Hematopoietic multipotent progenitor cell treated with erythropoietin and hydrocortisone succinate and interleukin-3 and kit ligand, for 15 days (in vitro differentiated cells): ENCODE data around the gene KCNQ2.

Experiments
- DNase-seq: peaks from one replicate; pipeline ENCODE4 v3.0.0-alpha.2; 2015; ENCODE audit warnings: low spot score

The KCNQ2 gene

DNA sequence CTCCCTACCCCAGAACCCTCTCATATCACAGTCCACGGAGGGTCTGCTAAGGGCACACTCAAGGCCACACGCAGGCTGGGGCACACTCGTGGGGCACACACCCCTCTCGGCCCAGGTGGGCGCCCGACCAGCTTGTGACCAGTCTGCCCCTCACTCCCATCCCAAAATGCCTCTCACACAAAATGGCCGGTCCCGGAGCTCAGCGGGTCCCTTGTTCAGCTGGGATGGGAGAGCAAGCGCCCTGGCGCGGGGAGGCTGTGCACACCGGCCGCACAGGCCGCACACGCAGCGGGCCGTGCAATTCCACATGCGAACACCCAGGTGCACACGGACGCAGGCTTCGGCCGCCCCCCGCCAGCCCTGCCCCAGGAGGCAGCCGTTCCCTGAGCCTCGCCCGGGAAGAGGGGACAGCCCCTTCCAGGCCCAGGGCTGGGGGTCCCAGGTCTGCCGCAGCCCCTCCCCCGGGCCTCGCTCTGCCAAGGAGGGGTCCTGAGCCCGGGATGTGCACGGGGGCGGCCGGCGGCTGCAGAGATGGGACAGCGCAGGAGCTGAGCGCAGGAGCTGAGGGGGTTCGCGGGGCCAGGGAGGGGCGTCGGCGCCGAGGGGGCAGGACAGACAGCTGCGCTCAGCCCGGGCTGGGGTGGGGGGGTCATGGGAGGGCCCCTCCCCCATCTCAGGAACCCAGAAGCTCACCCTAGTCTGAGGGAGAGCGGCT, 1.3 kb downstream of the KCNQ2 start:
- DNase-seq, result no peak

DNA sequence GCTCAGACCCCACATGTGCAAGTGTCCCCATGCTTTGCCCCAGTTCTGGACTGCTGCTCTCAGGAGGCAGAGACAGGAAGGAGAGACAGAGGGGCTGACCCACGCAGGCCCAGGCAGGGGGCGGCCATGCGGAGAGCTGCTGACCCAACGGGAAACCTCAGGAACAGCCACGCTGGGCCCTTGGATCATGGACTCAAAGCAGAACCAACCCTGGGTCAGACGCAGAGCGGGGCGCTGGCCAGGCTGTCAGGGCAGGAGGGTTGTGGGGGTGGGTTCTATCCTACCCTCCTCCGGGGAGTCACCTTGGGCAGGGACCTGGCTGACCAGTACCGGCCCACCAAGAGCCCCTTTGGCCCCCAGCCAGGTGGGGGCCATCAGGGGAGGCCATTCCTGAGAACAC, 2.0 kb downstream of the KCNQ2 start:
- DNase-seq, result no peak

DNA sequence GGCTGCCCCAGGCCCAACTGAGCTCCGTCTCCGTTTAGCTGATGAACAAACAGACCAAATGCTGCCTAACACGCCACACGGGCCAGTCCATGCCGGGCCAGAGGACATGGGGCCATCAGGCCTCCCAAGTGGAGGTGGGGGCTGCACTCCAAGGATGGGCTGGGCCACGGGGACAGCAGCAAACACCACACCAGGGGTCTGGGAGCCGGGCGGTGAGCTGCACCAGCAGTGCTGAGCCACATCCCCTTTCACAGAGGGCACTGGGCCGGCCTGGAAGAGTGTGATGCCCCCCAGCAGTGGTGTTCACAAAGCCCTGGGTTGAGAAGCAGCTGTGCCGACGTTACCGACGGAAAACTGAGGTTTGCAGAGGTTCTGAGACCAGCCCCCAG, 2.7 kb downstream of the KCNQ2 start:
- DNase-seq, result no peak

DNA sequence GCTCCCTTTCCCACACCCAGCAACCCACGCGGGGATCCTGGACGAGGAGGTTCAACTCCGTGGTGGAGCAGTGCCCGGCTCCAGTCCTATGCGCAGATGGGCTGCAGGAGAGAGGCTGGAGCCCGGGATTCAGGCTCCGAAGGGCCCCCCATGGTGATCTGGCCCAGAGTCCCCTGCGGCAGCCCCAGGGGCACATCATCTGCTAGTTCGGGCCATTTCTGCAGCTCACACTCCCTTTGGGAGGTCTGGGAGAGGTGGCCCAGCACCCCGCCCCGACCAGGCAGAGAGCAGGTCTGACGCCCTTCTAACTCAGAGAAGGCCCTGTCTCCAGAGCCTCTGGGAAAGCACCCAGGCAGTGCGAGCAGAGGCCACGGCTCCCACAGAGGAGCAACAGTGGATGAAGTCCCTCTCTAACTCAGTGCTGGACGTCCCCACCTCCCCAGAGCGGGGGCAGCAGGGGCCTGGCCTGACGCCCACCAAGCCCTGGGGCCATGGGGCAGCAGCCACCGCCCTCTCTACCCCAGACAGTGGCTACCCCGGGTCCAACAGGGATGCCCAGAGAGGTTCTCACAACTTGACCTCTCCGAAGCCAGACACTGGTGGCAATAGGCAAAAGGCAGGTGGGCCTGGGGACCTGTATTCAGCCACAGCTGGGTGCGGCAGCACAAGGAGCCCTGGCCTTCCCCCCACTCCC, 3.3 kb downstream of the KCNQ2 start:
- no peak for DNase-seq

DNA sequence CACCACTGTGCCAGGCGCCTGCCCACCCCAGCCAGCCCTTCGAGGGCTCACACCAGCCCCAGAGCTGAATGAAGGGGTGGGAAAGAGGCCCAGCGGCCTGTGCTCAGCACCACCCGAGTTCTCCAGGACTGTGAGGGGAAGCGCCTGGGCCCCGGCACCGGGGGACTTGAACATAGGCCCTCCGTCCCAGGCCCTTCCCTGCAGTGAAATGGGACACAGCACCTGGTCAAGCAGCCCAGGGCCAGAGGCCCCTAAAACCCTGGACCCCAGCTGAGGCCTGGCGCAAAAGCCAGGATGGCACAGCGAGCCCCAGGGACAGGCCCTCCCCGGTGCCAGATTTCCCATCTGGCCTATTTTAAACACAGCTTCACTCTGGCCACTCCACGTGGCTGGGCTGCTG, 4.0 kb downstream of the KCNQ2 start:
- DNase-seq, result no peak

DNA sequence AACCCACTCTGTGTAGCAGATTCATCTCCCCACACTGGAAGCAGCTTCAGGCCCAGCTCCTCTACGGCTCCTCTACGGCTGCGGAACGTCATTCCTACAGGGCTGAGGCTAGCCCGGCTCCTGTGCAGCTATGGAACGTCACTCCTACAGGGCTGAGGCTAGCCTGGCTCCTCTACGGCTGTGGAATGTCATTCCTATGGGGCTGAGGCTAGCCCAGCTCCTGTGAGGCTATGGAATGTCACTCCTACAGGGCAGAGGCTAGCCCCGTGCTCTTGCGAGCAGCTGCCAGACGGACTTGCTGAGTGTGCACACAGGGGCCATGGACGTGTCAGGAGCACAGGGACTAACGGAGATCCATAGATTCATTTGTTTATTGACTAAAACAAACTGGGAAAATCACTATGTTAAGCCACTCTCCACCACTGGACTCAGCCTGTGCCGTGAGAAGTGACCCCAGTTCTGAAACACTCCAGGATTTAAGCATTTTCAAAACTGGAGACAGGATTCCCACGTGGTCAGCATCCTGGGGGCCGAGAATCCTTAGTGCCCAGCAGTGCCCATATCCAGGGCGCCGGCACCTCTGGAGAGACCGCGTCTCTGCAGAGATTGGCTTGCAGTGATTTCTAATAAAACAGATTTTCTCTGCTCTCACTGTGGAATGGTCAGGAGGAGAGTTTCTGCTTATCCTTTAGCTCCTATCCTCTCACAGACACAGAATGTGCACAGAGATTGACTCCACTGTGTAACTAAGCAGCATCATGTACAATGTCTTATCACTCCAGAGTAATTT, 5.0 kb downstream of the KCNQ2 start:
- DNase-seq, result no peak

DNA sequence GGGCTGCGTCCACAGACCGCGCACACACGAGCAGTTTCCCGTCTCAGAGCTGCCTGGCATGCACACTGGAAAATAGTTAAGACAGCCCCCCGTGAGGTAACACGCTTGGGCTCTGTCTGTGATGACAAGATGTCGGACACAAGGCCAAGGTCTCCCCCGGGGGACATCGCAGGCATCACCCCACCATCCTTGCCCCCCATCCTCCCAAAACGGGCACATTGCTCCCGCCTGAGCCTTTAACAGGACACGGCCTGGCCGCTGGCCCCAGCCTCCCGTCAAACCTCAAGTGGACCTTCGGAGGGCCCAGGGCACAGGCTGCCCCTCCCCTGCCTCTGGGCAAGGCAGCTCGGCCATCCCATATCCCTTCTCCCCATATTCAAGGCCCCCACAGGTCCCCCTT, 5.6 kb downstream of the KCNQ2 start:
- no peak for DNase-seq

DNA sequence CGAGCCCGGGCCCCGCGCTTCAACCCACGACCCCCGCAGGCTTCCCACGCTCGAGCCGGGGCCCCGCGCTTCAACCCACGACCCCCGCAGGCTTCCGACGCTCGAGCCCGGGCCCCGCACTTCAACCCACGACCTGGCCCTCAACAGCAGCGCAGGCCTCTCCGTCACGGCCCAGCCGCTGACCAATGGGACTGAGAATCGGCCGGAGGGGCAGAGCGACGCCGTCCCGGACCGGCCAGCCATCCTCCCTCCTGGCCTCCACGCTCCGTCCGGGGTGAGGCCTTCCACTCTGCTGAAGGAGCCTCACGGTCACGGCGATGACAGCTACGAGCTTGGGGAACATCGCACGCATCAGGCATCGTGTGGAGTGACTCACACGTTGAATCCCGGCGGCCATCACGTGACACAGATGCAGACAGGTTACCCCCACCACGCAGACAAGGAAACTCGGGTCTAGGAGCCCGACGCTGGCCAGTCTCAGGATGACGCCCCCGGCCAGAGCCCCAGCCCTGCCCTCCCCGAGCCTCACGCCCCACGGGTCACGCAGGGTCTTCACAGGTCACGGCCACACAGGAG, 6.1 kb downstream of the KCNQ2 start:
- no peak for DNase-seq

DNA sequence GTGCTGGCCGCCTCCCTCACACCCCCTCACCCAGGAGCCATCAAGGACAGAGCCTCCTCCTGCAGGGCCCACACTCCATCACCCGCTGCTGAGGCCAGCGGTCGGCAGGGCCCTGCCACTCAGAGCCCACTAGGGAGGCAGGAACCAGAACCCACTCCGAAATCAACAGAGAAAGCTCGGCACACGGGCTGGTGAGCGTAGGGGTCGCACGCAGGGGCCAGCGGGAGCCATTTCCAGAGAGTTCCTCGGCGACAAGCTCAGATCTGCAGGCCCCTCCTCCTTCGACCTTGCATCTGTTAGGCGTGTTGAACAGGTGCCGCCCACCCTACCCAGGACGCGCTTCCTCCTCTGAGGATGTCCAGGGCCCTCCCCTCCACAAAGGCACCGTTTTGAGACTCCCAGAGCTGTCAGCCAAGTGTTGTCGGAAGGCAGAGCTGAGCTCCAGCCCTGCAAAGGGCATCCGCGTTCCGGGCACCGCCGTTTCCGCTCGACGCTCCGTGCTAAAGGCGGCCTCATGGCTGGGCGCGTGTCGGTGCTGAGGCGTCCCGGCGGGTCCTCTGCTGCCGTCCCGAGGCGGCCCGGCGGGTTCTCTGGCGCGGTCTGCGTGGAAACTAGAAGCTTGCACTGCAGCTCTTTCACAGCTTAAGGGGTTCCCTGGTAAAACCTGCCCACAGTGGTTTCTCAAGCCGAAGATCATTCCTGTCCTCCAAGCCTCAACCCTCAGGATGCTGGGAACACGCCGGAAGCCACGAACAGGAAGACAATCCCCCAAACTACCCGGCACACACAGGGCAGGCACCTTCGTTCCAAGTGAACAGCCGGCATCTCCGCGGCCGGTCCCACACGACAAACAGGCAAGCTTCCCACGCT, 6.8 kb downstream of the KCNQ2 start:
- no peak for DNase-seq

DNA sequence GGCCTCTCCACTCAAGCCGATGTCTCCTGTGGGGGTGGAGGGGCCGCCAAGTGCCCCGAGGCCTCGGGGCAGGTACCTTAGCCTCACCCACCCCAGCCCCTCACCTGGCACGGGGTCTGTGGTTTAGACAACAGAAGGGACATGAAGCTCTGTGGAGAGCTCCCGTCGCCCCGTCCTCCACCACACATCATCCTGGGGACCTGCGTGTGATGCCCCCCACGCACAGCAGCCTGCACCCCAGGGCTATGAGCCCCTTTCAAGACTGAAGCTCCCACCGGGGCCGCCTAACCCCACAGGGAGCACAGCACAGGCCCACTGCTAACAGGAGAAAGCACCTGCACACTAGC, 8.2 kb downstream of the KCNQ2 start:
- no peak for DNase-seq

DNA sequence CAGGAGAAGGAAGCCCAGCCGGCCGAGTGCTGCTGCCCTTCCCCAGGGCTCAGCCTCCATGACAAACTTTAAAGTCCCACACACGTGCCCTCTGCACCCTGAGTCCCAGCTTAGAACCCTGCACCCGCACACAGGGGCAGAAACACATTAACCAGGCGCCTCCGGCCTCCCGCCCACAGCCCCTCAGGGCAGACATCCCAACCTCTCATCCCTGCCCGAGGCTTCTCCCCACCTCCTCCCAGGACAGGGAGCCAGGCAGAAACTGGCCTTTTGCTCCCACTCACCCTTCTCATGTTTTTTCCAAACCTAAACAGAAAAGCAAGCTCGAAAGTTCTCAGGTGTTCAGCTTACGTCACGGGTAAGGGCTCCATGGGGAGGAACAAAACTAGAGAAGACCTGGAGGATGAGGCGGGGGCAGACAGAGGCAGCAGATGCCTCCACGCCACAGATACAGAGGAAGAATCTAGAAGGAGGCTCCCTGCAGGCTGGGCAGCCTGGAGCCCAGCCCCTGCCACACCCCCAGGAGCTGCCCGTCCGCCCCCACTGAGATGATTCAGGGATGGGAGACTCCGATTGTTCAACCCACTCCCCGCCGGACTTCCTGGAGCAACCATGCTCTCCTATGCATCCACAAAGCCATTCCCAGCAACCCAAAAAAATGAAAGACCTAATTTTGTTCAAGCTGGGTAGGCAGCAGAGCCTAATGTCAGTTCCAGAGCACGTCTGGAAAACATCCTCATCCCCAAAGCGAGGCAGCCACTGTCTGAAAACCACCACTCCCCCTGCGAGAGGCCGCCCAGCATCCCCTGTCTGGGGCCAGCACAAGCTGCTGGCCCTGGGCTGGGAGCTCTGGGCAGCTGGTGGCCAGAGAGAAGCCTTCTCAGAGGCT, 8.8 kb downstream of the KCNQ2 start:
- DNase-seq, result no peak

DNA sequence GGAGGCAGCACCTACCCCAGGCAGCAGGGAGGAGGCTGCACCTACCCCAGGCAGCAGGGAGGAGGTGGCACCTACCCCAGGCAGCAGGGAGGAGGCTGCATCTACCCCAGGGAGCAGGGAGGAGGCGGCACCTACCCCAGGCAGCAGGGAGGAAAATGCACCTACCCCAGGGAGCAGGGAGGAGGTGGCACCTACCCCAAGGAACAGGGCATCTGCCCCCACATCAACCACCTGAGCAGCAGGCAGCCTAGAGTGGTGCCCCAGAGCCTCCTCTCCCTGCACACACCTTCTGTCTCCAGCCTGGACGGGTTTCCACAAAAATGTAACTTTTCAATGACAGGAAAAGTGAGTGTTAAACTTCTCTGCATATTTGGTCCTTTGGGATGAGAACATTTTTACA, 10.2 kb downstream of the KCNQ2 start:
- no peak for DNase-seq

DNA sequence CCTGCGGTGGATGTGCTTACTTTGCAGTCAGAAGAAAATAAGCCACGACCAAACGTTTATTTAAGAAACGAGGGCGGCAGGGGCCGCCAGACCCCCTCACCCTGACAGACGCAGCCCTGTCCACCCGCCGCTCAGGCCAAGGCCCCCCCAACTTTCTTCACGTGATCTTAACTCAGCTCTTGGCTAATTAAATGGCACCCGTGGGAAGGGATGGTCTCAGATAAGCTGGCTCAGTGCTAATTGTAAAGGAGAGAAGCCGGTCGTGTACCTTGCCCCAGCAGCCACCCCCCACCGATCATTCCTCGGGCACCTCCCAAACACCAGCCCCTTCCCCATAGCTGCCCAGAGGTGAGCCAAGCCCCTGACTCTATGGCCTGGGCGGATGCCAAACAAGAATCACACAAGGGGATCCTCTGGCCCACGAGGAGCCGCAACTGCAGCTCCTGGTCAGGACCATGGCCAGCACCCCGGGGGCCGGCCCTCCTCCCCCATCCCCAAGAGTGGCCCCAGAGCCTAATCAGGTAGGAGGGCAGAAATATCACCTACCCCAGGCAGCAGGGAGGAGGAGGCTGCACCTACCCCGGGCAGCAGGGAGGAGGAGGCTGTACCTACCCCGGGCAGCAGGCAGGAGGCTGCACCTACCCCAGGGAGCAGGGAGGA, 11.2 kb downstream of the KCNQ2 start:
- no peak for DNase-seq

DNA sequence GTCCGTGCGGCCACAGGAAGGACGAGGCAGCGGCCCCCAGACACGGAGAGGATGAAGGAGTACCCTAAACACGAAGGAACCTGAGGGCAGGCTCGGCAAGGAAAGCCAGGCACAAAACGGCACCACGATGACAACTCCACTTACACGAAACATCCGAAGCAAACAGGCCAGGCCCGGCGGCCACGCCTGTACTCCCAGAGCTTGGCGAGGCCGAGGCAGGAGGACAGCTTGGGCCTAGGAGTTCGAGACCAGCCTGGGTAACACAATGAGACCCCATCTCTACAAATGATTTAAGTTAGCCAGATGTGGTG, 13.4 kb downstream of the KCNQ2 start:
- no peak for DNase-seq

DNA sequence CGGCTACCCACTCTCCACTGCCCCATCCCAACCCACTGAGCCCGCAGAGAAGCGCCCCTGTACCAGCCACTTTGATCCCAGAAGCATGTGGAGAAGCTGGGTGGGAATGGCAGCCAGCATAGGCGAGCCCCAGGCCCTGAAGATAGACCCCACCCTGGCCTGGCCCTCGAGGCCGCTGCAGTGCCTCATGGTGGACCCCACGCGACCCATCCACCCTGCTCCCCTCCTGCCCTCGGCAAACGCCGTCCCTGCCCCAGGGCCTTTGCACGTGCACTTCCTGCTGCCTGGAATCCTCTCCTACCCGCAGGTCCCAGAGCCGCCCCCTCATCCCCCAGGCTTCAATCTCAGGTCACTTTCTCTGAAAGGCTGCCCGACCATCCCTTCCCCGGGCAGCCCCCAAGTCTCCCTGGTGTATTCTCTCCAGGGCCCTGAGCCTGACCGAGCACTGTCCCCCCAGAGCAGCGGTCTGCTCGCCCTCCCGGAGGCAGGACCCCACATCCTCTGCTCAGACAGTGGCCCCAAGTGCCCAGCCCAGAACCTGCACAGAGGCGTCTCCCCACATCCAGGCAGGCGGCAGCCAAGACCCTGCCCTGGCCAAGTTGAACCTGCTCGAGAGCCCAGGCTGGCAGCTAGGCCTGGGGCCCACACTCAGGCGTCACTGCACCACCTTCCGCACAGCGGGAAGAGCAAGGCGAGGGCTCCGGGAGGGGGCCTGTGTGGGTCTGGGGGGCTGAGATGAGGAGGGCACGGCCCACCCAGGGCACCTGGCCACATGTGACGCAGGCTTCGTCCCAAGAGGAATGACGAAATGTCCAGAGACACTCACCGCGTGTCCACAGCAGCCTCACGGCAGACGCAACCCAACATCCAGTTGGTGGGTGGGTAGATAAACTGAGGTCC, 14.0 kb downstream of the KCNQ2 start:
- no peak for DNase-seq

DNA sequence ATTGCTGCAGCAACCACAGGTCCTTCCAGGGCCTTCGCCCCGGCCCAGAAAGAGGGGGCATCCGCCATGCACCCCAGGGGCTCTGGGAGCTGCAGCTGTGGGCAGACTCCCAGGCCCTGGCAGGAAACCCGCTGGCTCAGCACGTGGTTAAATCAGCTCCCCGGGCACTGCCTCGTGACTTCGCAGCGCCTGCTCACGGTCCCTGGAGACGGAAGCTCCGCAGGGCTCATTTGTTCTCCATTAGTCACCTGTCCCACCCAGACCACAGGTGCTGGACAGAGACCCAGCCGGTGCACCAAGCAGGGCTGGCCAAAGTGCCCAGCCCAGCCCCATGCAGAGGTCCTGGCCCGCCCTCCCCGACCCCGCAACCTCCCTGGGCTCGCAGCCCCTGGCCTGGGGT, 14.7 kb downstream of the KCNQ2 start:
- DNase-seq, result no peak

DNA sequence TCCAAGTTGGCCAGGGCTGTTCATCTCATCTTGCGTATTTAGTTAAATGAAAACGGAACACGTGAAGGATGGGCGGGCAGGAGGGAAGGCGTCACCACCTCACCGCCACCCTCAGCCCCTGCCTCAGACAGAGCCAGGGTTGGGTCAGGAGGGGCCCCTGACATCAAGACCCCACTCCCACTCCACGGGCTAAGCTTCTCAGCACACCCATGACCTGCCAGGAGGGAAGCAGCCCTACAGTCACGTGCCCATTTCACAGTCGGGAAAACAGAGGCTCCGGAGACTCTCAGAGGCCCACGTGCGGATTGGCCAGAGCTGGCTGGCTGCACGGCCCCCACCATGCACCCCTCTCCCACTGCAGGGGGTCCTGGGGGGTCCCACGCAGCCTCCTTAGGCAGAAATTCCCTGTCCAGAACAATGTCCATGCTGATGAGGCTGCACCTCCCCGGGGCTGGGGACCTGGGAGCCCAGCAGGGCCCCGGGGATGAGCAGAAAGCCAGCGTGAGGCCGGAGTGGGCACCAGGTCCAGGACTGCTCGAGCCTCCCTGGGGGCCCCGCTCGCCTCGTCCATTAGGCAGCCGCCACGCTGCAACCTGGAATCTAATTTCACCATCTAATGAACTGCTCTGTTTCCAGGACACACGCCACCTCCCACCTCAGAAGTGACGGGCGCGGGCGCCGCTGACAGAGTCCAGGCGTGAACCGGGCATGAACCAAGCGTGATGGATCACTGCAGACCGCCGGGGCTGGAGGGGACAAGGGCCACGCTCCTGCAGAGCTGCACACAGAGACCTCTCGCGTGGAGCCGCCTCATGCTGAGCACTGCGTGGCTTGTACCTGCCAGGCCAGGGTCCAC, 15.8 kb downstream of the KCNQ2 start:
- no peak for DNase-seq

DNA sequence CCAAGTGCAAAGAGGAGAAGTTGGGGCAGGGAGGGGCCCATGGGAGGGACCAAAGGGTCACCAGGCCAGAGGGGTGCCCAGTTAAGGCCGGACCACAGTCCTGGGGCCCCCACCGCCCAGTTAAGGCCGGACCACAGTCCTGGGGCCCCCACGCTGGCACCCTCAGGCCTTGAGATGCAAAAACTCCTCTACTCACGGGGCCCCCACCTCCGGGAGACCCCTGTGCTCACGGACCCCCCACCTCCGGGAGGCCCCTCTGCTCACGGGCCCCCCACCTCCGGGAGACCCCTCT, 16.9 kb downstream of the KCNQ2 start:
- DNase-seq, result no peak
